PC-3 (cell line): ENCODE results near the gene PLAGL1.

Source experiments
- EZH2 ChIP-seq: fragments of 300-600 bp; sonication (generic); IDR thresholded peaks from one replicate; pipeline ENCODE4 v1.6.1; 2017; ENCODE audit warnings: antibody characterized with exemption, mild to moderate bottlenecking, low read length; ENCODE audit not compliant: unreplicated experiment
- EZH2phosphoT487 ChIP-seq: fragments of 300-600 bp; sonication (generic); IDR thresholded peaks from 2 replicates; pipeline ENCODE4 v1.6.1; 2018; ENCODE audit warnings: mild to moderate bottlenecking, antibody characterized with exemption, low read length, borderline replicate concordance
- TF ChIP-seq, protein P1 (sequence below): fragments of 300-600 bp; sonication (generic); conservative IDR thresholded peaks from 2 replicates; pipeline ENCODE4 v1.5.1; 2017; ENCODE audit warnings: antibody characterized with exemption, low read depth, mild to moderate bottlenecking, low read length

DNA sequence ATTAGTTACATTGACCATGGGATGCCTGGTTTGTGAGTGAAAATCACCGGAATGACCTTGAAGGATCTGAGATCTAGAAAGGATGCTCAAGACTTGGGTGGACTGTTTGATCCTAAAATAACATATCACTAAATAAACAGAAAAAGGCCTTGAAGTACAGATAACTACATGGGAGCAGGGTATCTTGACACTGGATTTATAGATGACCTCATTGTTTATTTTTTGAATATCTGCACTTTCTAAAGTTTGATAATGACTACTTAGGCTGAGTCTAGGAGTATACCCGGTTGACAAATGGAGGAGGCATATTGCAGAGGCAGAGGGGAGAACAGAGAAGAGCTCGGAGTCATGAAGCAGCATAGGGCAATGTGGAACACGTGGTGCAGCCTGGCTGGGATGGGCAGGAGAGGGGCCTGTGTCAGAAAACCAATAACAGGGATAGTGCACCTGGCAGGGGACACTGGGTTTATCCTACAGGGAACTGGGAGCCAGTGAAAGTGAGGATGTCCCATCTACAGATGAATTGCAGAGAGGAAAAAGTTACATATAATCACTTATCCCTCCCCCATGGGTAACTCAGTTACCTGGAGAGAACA is 50.3 kb downstream of the PLAGL1 start:
- TF ChIP-seq, protein P1, sequence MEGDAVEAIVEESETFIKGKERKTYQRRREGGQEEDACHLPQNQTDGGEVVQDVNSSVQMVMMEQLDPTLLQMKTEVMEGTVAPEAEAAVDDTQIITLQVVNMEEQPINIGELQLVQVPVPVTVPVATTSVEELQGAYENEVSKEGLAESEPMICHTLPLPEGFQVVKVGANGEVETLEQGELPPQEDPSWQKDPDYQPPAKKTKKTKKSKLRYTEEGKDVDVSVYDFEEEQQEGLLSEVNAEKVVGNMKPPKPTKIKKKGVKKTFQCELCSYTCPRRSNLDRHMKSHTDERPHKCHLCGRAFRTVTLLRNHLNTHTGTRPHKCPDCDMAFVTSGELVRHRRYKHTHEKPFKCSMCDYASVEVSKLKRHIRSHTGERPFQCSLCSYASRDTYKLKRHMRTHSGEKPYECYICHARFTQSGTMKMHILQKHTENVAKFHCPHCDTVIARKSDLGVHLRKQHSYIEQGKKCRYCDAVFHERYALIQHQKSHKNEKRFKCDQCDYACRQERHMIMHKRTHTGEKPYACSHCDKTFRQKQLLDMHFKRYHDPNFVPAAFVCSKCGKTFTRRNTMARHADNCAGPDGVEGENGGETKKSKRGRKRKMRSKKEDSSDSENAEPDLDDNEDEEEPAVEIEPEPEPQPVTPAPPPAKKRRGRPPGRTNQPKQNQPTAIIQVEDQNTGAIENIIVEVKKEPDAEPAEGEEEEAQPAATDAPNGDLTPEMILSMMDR: no peak
- TF ChIP-seq EZH2: no peak
- no peak for TF ChIP-seq EZH2phosphoT487
